NCI-H446 treated with DMSO at 0.1 percent for 48 hours (cell line): ENCODE results near the gene KLB.
"Not testable (repeated sequence)": the region's sequence is repeated elsewhere in the genome, so short reads cannot be mapped to it uniquely, and the experiment has no call there.

Experiments
- DNase-seq: peaks from one replicate; lab custom pipeline; 2025; lab: John Stamatoyannopoulos, UW

The KLB gene

DNA sequence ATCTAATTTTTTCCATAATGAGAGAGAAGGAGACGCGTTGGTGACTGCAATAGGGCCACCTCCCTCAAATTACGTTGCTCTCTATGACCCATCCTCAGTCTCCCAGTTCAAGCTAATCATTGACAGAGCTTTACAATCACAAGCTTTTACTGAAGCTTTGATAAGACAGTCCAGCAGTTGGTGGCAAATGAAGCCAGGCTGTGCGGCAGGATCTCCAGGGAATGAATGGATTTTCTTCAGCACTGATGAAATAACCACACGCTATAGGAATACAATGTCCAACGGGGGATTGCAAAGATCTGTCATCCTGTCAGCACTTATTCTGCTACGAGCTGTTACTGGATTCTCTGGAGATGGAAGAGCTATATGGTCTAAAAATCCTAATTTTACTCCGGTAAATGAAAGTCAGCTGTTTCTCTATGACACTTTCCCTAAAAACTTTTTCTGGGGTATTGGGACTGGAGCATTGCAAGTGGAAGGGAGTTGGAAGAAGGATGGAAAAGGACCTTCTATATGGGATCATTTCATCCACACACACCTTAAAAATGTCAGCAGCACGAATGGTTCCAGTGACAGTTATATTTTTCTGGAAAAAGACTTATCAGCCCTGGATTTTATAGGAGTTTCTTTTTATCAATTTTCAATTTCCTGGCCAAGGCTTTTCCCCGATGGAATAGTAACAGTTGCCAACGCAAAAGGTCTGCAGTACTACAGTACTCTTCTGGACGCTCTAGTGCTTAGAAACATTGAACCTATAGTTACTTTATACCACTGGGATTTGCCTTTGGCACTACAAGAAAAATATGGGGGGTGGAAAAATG lies at the start of gene KLB:
Gene KLB, plus strand, starts transcription at position 168 of the 821 bp plus-strand sequence. Its CDS starts 20 bp downstream, at position 188.
- DNase-seq, result no peak

DNA sequence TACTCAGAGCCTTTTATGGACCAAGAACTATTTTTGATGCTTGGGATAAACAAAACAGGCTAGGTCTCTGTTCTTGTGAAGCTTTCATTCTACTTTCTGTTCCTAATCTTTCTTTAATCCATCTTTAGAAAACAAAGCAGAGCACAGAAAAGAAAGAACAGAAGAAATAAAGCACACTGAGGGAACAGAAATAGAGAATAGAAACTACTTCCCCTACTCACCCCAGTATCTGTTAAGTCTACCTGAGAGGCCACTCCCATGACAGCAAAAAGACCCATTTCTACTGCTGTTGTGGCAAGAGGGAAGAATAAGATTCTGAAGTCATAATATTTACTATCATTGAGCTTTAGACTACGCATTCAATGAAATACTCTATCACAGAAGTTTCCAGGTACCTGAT lies 49.7 kb upstream of the KLB start:
- DNase-seq, result no peak

DNA sequence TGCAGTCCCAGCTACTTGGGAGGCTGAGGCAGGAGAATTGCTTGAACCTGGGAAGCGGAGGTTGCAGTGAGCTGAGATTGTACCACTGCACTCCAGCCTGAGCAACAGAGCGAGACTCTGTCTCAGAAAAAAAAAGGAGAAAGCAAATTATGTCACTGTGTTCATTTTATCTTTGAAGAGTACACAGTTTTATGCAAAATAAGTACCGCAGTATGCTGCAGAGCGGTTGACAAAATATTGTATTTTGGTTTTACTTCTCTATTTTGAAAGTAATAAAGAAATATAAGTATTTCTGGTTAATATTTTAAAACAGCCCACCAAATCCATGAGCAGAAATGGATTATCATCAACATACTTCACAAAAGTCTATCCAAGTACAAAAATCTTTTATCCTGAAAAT lies 46.1 kb upstream of the KLB start:
- DNase-seq, result not testable (repeated sequence)

DNA sequence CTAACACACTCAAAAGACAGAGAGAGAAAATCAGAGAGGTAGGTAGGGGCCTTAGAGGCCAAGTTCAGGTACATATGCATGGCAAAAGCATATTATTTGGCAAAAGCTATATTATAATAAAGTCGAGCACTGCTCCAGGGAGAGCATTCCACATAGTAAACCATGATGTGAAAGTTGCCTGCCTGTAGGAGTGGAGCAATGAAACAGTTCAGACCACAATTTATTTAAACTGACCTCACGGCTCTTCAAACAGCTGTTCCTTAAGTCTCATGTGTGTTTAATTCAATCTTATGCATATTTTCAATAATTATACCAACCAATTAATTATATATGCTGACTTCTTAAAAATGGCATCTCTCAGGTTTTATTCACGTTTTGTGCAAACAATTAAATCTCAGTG lies 43.9 kb upstream of the KLB start:
- DNase-seq, result no peak

DNA sequence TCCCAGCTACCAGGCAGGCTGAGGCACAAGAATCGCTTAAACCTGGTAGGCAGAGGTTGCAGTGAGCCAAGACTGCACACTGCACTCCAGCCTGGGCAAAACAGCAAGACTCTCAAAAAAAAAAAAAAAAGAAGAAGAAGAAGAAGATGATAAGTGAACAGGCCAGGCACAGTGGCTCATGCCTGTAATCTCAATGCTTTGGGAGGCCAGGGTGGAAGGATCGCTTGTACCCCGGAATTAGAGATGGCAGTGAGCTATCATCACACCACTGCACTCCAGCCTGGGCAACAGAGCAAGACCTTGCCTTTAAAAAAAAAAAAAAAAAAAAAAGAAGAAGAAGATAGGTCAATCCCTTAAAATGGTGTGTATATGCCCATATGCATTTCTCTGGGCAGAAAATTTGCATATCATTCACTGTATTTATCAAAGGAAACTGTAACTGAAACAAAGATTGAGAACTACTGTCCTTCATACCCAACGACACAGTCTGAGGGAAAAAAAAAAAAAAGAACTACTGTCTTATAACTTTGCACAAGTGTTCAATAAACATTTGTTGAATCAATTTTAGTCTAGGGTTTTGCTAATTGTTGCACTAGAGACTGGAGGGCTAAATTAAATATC lies 42.8 kb upstream of the KLB start:
- no peak for DNase-seq

DNA sequence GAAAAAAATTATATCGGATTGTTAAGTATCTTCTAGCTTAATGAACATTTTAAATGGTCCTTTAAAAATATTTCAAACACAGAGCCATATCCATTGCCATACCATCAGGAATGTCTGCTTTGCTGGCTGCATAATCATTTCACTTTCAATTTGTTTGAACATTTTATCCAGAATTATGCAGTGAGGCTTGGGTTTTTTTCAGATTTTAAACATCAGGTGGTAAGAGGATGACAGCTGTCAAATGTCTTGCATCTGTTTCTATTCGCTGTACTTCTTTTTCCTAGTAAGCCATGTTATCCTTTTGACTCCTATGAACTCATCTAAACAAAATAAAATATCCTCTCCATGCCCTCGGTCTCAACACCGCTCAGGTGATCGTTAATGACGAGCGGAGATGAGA lies 41.4 kb upstream of the KLB start:
- no peak for DNase-seq

DNA sequence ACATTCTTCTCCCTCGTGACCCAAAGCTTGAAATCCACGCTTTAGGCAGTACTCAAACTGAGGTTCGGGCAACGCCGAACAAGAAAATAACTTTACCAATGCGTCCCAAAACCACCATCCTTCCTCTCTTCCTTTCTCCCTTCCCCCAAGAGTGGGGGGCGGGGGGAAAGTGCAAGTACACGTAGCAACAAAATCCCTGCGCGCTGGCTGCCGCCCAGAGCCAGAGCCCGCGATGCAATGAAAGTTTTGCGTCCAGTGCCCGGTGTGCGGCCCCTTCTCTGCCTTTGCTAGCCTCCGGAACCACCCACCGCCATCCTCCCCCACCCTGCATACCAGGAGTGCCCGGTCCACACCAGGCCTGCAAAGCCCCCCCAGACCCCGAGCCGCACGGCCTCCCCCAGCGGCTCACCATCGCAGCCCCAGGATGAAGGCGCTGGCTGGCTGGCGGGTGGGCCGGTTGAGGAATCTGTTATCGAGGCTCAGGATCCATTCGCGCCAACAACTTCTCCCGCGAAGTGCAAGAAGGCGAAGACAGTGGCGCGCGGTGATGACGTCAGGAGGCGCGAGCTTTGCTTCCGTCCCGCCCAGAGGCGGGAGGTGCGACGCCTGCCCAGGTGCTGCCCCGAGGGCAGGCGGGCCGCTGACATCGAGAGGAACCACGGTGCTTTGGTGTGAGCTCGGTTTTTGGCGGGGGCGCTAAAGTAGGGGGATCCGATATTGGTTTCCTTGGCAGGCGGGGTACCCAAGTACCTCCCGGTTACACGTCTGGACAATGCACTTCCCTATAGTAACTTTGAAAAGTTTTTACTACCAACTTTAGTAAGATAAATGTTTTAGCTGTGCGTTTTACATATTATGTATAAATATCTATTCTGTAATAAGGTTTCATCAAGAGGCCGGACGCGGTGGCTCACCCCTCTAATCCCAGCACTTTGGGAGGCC lies 40.6 kb upstream of the KLB start, which contains the start of gene RFC1:
Gene RFC1, minus strand, starts transcription at position 533 of the 942 bp plus-strand sequence. Its CDS starts 121 bp downstream, at position 412.
- peak; percentile 67 for DNase-seq

DNA sequence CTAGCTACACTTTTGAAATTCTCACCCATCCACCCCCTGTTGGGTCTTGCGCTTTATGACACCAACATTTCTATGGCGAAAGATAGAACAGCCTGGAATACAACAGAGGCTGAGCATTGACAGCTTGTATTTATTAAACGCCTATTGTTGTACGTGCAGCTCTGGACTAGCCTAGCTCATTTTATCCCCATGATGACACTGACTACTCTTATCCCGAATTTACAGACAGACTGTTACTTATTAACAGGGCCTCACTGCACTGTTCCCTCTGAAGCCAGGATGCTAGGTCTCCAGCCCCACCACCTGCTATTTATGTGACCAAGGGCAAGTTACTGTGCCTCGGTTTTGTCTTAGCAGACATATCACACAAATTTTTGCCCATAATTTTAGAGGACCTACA lies 39.6 kb upstream of the KLB start:
- DNase-seq, result no peak

DNA sequence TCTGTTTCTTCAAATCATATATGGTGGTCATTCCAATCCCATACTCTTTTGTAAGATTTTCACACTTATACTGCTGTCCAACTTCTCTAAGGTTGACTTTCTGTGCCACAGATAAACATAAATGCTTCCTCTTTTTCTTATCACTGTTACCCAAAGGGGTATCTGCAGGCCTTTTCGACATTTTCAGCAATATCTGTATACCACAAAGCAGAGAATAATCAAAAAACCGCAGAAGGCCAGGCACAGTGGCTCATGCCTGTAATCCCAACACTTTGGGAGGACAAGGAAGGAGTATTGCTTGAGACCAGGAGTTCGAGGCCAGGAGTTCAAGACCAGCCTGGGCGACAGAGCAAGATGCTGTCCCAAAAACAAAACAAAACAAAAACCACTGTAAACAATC lies 37.4 kb upstream of the KLB start:
- DNase-seq, result no peak

DNA sequence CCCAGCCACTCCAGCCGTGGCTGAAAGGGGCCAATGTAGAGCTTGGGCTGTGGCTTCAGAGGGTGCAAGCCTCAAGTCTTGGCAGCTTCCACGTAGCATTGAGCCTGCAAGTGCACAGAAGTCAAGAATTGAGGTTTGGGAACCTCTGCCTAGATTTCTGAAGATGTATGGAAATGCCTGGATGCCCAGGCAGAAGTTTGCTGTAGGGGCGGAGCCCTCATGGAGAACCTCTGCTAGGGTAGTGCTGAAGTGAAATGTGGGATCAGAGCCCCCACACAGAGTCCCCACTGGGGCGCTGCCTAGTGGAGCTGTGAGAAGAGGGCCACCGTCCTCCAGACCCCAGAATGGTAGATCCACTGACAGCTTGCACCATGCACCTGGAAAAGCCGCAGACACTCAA lies 35.5 kb upstream of the KLB start:
- DNase-seq, result not testable (repeated sequence)

DNA sequence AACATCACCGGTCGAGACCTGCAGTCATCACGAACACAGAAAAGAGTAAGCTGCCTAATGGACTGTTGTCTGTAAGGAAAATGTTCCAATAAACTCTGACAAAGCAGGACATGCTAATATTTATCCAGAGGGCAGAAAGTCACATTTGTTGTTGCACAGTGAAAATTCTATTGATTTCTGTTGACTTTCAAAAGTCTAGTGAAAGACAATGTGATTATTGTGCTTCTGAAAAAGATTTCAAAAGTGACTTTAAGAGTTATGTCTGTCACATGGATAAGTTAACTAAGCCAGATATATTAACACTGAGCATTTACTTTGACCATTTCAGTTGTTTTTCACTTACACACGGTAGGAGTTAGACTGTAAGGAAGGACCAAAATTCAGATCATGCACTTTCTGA lies 31.3 kb upstream of the KLB start:
- no peak for DNase-seq

DNA sequence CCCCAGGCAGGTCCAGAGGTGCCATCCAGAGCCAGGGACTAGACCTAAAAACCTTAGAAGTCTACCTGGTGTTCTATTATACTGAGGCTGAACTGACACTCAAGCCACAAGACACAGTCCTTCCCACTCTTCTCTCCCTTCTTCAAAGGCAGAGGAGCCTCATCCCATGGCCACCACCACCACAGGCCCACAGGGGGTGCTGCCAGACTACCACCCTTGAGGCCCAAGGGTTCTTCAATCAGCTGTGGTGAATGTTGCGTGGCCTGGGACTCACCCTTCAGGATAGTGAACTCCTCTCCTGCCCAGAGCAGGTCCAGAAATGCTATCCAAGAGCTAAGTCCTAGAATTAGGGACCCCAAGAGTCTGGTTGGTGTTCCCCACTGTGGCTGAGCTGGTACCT lies 23.0 kb upstream of the KLB start:
- DNase-seq, result no peak

DNA sequence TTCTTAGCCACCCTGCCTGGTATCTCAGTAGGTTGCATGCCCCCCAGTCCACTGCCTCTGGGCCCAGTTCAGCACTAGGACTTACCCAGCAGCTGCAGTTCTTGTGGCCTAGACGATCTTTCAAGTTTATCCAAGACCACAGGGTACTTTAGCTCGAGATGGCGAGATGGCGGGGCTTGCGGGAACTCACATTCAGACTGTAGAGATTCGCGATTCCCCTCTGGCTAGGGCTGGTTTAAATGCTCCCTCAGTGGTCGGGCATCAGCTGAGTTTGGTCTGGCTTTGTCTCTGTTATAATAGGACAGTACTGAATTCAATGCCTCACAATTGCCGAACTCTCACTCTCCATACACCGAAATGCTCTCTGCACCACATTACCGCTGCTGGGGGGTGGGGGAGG lies 22.2 kb upstream of the KLB start:
- DNase-seq, result no peak

DNA sequence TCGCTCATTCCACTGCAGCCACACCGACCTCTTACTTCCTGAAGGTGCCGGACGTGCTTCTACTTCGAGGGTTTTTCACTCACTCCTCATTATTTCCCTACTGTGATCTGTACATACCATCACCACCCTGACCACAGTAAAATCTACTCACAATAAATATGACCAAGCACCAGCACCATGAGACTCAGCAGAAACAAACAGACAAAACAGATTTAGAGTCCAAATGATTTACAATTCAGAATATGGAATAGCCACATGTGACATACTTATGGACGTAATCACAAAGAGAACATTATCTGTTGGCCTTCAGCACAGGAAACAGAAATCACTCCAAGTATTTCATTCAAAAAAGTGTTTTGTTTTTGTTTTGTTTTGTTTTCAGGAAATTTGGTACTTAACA lies 16.1 kb upstream of the KLB start:
- no peak for DNase-seq

DNA sequence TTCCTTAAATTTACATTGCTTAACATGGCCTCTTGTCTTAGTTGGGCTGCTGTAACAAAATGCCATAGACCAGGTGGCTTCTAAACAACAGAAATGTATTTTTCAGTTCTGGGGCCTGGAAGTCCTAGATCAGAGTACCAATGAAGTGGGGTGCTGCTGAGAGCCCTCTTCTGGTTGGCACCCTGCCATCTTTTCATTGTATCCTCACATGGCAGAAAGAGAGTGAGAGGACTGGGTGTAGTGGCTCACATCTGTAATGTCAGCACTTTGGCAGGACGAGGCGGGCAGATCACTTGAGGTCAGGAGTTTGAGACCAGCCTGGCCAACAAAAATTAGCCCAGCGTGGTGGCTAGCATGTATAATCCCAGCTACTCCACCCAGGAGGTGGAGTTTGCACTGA lies 12.0 kb upstream of the KLB start:
- no peak for DNase-seq

DNA sequence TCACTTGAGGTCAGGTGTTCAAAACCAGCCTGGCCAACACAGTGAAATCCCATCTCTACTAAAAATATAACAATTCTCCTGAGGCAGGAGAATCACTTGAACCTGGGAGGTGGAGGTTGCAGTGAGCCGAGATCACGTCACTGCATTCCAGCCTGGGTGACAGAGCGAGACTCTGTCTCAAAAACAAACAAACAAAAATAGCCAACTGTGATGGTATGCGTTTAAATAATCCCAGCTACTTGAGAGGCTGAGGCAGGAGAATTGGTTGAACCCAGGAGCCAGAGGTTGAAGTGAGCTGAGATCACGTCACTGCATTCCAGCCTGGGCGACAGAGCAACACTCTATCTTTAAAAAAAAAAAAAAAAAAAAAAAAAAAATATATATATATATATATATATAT lies 5.1 kb upstream of the KLB start:
- DNase-seq, result not testable (repeated sequence)

DNA sequence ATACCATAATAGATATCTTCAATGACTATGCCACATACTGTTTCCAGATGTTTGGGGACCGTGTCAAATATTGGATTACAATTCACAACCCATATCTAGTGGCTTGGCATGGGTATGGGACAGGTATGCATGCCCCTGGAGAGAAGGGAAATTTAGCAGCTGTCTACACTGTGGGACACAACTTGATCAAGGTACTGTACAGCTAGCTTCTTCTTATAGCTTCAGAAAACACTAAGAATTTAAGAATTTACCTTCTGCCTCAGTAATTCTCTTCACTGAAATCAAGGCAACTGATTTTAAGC lies 805 bp downstream of the KLB start:
- DNase-seq, result no peak

DNA sequence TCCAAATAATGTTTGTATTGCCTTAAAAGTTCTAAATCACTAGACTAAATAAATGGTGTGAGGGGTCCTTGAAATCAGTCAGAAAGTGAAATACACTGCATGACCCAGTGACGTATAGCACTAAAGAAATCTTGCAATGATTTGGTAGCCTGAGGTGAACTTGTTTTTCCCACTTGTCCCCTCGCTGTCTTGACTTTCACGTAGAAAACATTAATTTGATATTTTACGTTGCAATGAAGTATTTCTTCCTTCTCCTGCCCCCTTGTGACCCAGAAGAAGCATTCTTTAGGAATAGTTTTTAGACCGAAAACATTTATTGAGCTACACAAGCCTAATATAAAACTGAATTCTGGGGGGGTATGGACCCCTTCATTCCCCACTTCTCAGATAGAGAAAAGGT lies 3.7 kb downstream of the KLB start:
- no peak for DNase-seq

DNA sequence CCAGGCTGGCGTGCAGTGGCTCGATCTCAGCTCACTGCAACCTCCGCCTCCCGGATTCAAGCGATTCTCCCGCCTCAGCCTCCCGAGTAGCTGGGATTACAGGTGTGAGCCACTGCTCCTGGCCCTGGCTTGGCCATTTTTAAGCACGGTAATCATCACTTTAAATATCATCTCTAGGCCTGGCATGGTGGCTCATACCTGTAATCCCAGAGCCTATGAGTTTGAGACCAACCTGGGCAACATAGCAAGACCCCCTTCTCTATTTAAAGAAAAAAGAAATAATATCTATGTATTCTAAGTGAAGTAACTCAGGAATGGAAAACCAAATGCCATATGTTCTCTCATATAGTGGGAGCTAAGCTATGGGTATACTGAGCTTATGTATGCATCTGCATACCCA lies 4.8 kb downstream of the KLB start:
- DNase-seq, result not testable (repeated sequence)

DNA sequence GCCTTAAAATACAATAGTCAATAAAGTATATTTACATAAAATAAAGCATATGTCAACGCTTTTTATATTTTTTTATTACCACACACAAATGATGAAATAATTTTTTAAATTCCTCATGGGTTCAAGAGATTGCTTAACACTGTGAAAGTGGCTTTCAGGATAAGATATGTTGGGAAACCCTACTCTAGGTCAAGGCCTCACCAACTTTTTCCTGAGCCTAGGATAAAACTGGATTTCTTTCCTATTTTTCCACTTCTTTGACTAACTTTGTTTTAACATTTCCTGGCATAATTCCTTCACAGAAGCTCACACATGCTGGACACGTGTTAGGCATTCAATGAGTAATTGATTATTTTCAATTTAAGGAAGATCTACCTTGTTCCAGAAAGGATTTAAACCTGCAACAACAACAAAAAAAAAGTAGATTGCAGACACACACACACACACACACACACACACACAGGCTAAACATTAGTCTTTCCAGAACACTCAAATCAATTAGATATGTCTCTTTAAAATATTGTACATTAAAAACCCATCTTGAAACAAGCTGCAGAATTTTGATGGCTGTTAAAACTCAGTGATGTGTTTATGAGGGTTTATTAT lies 9.1 kb downstream of the KLB start:
- no peak for DNase-seq

DNA sequence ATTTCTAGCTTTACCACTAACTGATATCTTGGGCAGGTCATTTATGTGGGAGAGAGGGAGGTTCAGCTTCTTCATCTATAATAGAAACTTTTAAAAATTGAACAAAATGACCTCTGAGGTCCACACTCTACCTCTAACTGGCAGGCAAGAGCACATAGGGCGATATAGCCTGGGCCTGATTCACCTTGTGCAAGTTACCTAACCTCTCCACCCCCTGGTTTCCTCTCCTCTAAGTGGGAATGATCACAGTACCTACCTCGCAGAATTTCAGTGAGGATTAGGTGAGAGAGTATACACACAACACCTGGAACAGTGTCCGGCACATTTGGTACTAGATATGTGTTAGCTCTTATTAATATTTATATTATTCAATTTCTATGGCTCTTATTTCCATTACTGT lies 15.5 kb downstream of the KLB start:
- DNase-seq, result no peak

DNA sequence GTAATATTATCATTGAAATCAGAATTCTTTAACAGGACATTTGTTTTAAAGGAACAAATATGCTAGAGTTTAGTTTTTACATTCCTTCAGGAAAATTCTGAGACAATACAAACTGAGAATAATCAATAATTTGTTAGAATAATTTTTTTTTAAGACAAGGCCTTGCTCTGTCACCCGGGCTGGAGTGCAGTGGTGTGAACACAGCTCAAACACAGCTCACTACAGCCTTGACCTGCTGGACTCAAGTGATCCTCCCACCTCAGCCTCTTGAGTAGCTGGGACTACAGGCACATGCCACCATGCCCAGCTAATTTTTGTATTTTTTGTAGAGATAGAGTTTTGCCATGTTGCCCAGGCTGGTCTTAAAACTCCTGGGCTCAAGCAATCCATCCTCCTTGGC lies 18.6 kb downstream of the KLB start:
- not testable (repeated sequence) for DNase-seq
